GM12878 (cell line): ENCODE results near the gene METAP1D. TPM values are rescaled to one million over a fixed set of nuclear protein-coding genes. Genes with fewer than 3 reads are reported as not detected.

ENCODE experiments used
- ATAC-seq: fragments of 200-7000 bp; cut with Tn5 transposase; 3 replicates; pipeline ENCODE4 v1.9.1; 2020; ENCODE audit warnings: mild to moderate bottlenecking, moderate library complexity
- BruUV-seq: library from RNA; stranded (reverse); fragments of 400-500 nt; replicated peaks from 2 replicates; lab custom pipeline; 2021; lab: Mats Ljungman, UMichigan
- CTCF ChIA-PET: fragments of 300-600 bp; sonication (Branson Sonifier 250); formaldehyde crosslinking; extraction: SDS; loops from one replicate; lab custom pipeline; 2021; ENCODE audit warnings: inconsistent platforms; lab: Yijun Ruan, JAX
- POLR2A ChIA-PET: fragments of 350-600 bp; formaldehyde crosslinking; extraction: SDS; loops from one replicate; lab custom pipeline; 2021; ENCODE audit warnings: inconsistent platforms; lab: Charles Lee
- RAD21 ChIA-PET: fragments of 300-600 bp; sonication (Branson Sonifier 250); formaldehyde crosslinking; loops from one replicate; lab custom pipeline; 2023; ENCODE audit warnings: antibody characterized with exemption; ENCODE audit not compliant: unreplicated experiment; lab: Charles Lee
- SMC1A ChIA-PET: fragments of 300-600 bp; sonication (Branson Sonifier 250); formaldehyde crosslinking; loops from one replicate; lab custom pipeline; 2023; ENCODE audit not compliant: unreplicated experiment, uncharacterized antibody; lab: Charles Lee
- DNase-seq: peaks from one replicate; pipeline ENCODE4 v3.0.0-alpha.2; 2011; ENCODE audit warnings: low read depth, low spot score
- FAIRE-seq: peaks from 3 replicates; lab custom pipeline; 2011; peaks lifted over from hg19 to GRCh38; lab: Jason Lieb, UNC
- H2AFZ ChIP-seq: 2 replicates; pipeline ENCODE4 v1.6.0; 2011; ENCODE audit warnings: low read depth, low read length, control low read depth; ENCODE audit not compliant: control insufficient read depth
- H3K27ac ChIP-seq: 2 replicates; pipeline ENCODE4 v1.5.1; 2011; ENCODE audit warnings: control low read depth; ENCODE audit not compliant: control insufficient read depth, insufficient read depth
- H3K27me3 ChIP-seq, 2 experiments: replicated peaks in 1 of 2; 2 replicates each; pipeline versions ENCODE4 v1.6.0 to v1.6.1; 2011; ENCODE audit warnings: low read length in 1 of 2; ENCODE audit not compliant: control insufficient read depth in 2 of 2, insufficient read depth in 2 of 2
- H3K36me3 ChIP-seq, 2 experiments: 2 replicates each; pipeline ENCODE4 v1.5.1; 2011; ENCODE audit warnings: low read length in 1 of 2; ENCODE audit not compliant: control insufficient read depth in 2 of 2, insufficient read depth in 2 of 2
- H3K4me1 ChIP-seq: 2 replicates; pipeline ENCODE4 v1.6.1; 2011; ENCODE audit warnings: mild to moderate bottlenecking, low read length, moderate library complexity, mixed read lengths; ENCODE audit not compliant: control insufficient read depth, insufficient read depth
- H3K4me2 ChIP-seq: 2 replicates; pipeline ENCODE4 v1.6.0; 2011; ENCODE audit warnings: control low read depth; ENCODE audit not compliant: control insufficient read depth, insufficient read depth
- H3K4me3 ChIP-seq: fragments of 200-600 bp; sonication (generic); 2 replicates; pipeline ENCODE4 v1.5.1; 2016
- H3K79me2 ChIP-seq: 2 replicates; pipeline ENCODE4 v1.6.0; 2011; ENCODE audit warnings: low read length; ENCODE audit not compliant: control insufficient read depth, insufficient read depth
- H3K9ac ChIP-seq: 2 replicates; pipeline ENCODE4 v1.8.0; 2011; ENCODE audit warnings: low read length, control low read depth, mixed read lengths; ENCODE audit not compliant: control insufficient read depth, insufficient read depth
- H3K9me3 ChIP-seq: replicated peaks from 3 replicates; pipeline ENCODE4 v1.5.1; 2011; ENCODE audit warnings: mild to moderate bottlenecking, low read length; ENCODE audit not compliant: control insufficient read depth, insufficient read depth
- H4K20me1 ChIP-seq: 2 replicates; pipeline ENCODE4 v1.6.0; 2011; ENCODE audit not compliant: control insufficient read depth, insufficient read depth
- CREM ChIP-seq: IDR thresholded peaks from 2 replicates; pipeline ENCODE4 v1.6.1; 2014; ENCODE audit warnings: antibody characterized with exemption, low read depth
- MYC ChIP-seq: IDR thresholded peaks from 2 replicates; pipeline ENCODE4 v1.6.1; 2011; ENCODE audit warnings: mild to moderate bottlenecking, low read length, moderate library complexity, inconsistent platforms; ENCODE audit not compliant: insufficient read depth, insufficient replicate concordance, insufficient read length, severe bottlenecking
- NBN ChIP-seq: fragments of 450-650 bp; IDR thresholded peaks from 2 replicates; pipeline ENCODE4 v1.6.1; 2016
- STAT3 ChIP-seq: IDR thresholded peaks from 2 replicates; pipeline ENCODE4 v1.6.1; 2011; ENCODE audit warnings: low read depth, low read length, improper control_type of control experiment
- TCF12 ChIP-seq: IDR thresholded peaks from 2 replicates; pipeline ENCODE4 v1.6.1; 2011; ENCODE audit warnings: low read depth, mild to moderate bottlenecking, low read length
- ZNF217 ChIP-seq: fragments of 450-650 bp; IDR thresholded peaks from 2 replicates; pipeline ENCODE4 v1.6.1; 2017; ENCODE audit warnings: antibody characterized with exemption, mild to moderate bottlenecking
- ZNF622 ChIP-seq: fragments of 450-650 bp; IDR thresholded peaks from 2 replicates; pipeline ENCODE4 v1.6.1; 2017; ENCODE audit warnings: mild to moderate bottlenecking, inconsistent platforms
- WGBS: methylation state at CpG from one replicate; pipeline ENCODE4 v1.1.6; 2016; ENCODE audit warnings: low lambda C conversion rate; ENCODE audit not compliant: insufficient replicate concordance, insufficient coverage; ENCODE audit errors: missing lambda C conversion rate; 5-methylcytosine and 5-hydroxymethylcytosine counted together
- in situ Hi-C: fragments of 300-500 bp; cut with MboI; formaldehyde crosslinking; loops from 9 replicates; pipeline ENCODE4 v1.14.3; 2018; ENCODE audit warnings: mixed read lengths
- intact Hi-C: fragments of 100-400 bp; cut with micrococcal nuclease; formaldehyde crosslinking; loops from one replicate; pipeline ENCODE4 v1.14.2; 2022; ENCODE audit not compliant: unreplicated experiment
- polyA plus RNA-seq, 11 experiments: library from polyadenylated mRNA; depleted of rRNA in 4 of 11; unstranded in 6 of 11; stranded (reverse) in 5 of 11; fragments of >200 nt; fragmentation: Nextera tagmentation in 4 of 11; fragmentation: Illumina TruSeq in 1 of 11; extraction: Ambion mirVana in 4 of 11; extraction: Trizol in 1 of 11; gene quantifications; 1 replicate in 1 of 11; 2 replicates in 10 of 11; pipeline versions ENCODE4 v1.2.1 to v1.2.3, GENCODE V29; 2011 to 2016; ENCODE audit warnings: inconsistent platforms in 2 of 11, missing spikeins in 2 of 11, low read depth in 1 of 11
- total RNA-seq, 4 experiments: library from RNA; depleted of rRNA in 3 of 4; stranded (reverse); fragments of >200 nt in 3 of 4; fragmentation: Illumina TruSeq in 1 of 4; extraction: Trizol in 1 of 4; gene quantifications; 2 replicates each; pipeline versions ENCODE4 v1.2.1 to v1.2.3, GENCODE V29; 2013 to 2021
- TF ChIP-seq, protein P1 (sequence below): fragments of 450-650 bp; IDR thresholded peaks from 2 replicates; pipeline ENCODE4 v1.6.1; 2016; ENCODE audit warnings: mild to moderate bottlenecking
- TF ChIP-seq, protein P2 (sequence below): fragments of 450-650 bp; IDR thresholded peaks from 2 replicates; pipeline ENCODE4 v1.6.1; 2018; ENCODE audit warnings: borderline replicate concordance, mild to moderate bottlenecking; ENCODE audit not compliant: partially characterized antibody
- TF ChIP-seq, protein P3 (sequence below): fragments of 450-650 bp; IDR thresholded peaks from 2 replicates; pipeline ENCODE4 v1.6.1; 2016; ENCODE audit warnings: mild to moderate bottlenecking

The METAP1D gene
- total and polyA plus RNA-seq, 10 of the 15 experiments (the other 5 are each of a cell fraction or from before 2014, with no cell fraction given) = 4.5 to 12.1 (median 7.8) TPM

GRCh38 chr2:172074254-172074653 is 74.5 kb downstream of the METAP1D start:
- Histone ChIP-seq H3K9ac (no peak overlapping the region), H3K9me3 (no peaks in the 10 kb centered on the region), H3K36me3 (no peaks in the 10 kb centered on the region), H3K4me3 (no peak overlapping the region), H3K27me3 (no peaks in the 10 kb centered on the region), H3K27ac (no peak overlapping the region), H3K79me2 (no peaks in the 10 kb centered on the region), H3K4me2 (no peak overlapping the region), H2AFZ (no peak overlapping the region), H4K20me1 (no peaks in the 10 kb centered on the region), H3K4me1 (no peaks in the 10 kb centered on the region)
- WGBS = 100% methylated on average over 1 of the region's 1 CpG
- DNase-seq = no peak
- in situ Hi-C loops (no loop called here), intact Hi-C loops (no loop called here)
- no peak for FAIRE-seq
- ChIA-PET CTCF (no interaction called here), SMC1A (no interaction called here), RAD21 (no interaction called here), POLR2A (no interaction called here)
- ATAC-seq = no peak
- no TSS peak for BruUV-seq
- TF ChIP-seq ZNF622 = no peak

GRCh38 chr2:172079416-172079815 is 79.7 kb downstream of the METAP1D start:
- no TSS peak for BruUV-seq
- SMC1A ChIA-PET = no interaction called here
- Histone ChIP-seq H2AFZ (no peak overlapping the region), H3K4me3 (no peak overlapping the region), H3K9me3 (no peaks in the 10 kb centered on the region; the same call in 2 of the 3 replicates), H3K27ac (no peak overlapping the region), H4K20me1 (peaks cover 7% of the 10 kb centered on the region), H3K9ac (no peak overlapping the region), H3K4me2 (no peak overlapping the region), H3K36me3 (no peaks in the 10 kb centered on the region), H3K4me1 (peaks cover 8% of the 10 kb centered on the region), H3K79me2 (no peaks in the 10 kb centered on the region), H3K27me3 (peaks cover 21 to 33% of the 10 kb centered on the region in 2 experiments)
- in situ Hi-C loops = no loop called here
- RAD21 ChIA-PET = no interaction called here
- 72% methylated on average over 5 of the region's 5 CpGs for WGBS
- ATAC-seq = no peak
- CTCF ChIA-PET = no interaction called here
- no peak for FAIRE-seq
- intact Hi-C loops = no loop called here
- DNase-seq = no peak
- POLR2A ChIA-PET = no interaction called here
- no peak for TF ChIP-seq STAT3
- TF ChIP-seq NBN = no peak
- TF ChIP-seq, protein P1, sequence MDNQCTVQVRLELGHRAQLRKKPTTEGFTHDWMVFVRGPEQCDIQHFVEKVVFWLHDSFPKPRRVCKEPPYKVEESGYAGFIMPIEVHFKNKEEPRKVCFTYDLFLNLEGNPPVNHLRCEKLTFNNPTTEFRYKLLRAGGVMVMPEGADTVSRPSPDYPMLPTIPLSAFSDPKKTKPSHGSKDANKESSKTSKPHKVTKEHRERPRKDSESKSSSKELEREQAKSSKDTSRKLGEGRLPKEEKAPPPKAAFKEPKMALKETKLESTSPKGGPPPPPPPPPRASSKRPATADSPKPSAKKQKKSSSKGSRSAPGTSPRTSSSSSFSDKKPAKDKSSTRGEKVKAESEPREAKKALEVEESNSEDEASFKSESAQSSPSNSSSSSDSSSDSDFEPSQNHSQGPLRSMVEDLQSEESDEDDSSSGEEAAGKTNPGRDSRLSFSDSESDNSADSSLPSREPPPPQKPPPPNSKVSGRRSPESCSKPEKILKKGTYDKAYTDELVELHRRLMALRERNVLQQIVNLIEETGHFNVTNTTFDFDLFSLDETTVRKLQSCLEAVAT = no peak
- TF ChIP-seq, protein P2, sequence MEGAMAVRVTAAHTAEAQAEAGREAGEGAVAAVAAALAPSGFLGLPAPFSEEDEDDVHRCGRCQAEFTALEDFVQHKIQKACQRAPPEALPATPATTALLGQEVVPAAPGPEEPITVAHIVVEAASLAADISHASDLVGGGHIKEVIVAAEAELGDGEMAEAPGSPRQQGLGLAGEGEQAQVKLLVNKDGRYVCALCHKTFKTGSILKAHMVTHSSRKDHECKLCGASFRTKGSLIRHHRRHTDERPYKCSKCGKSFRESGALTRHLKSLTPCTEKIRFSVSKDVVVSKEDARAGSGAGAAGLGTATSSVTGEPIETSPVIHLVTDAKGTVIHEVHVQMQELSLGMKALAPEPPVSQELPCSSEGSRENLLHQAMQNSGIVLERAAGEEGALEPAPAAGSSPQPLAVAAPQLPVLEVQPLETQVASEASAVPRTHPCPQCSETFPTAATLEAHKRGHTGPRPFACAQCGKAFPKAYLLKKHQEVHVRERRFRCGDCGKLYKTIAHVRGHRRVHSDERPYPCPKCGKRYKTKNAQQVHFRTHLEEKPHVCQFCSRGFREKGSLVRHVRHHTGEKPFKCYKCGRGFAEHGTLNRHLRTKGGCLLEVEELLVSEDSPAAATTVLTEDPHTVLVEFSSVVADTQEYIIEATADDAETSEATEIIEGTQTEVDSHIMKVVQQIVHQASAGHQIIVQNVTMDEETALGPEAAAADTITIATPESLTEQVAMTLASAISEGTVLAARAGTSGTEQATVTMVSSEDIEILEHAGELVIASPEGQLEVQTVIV = no peak
- no peak for TF ChIP-seq MYC
- TF ChIP-seq ZNF217 = no peak
- no peak for TF ChIP-seq TCF12
- TF ChIP-seq, protein P3, sequence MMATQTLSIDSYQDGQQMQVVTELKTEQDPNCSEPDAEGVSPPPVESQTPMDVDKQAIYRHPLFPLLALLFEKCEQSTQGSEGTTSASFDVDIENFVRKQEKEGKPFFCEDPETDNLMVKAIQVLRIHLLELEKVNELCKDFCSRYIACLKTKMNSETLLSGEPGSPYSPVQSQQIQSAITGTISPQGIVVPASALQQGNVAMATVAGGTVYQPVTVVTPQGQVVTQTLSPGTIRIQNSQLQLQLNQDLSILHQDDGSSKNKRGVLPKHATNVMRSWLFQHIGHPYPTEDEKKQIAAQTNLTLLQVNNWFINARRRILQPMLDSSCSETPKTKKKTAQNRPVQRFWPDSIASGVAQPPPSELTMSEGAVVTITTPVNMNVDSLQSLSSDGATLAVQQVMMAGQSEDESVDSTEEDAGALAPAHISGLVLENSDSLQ = no peak
- TF ChIP-seq CREM = no peak
